Fibroblast of the aortic adventitia (primary cell): ENCODE data around the gene OR5A2. TPM values are rescaled to one million over a fixed set of nuclear protein-coding genes. Genes with fewer than 3 reads are reported as not detected.
"Not testable (repeated sequence)": the region's sequence is repeated elsewhere in the genome, so short reads cannot be mapped to it uniquely, and the experiment has no call there.

Experiments
- DNase-seq: peaks from one replicate; pipeline ENCODE4 v3.0.0-alpha.2; 2010; ENCODE audit warnings: low read depth
- H3K4me3 ChIP-seq: 2 replicates; pipeline ENCODE4 v1.5.1; 2011; ENCODE audit warnings: low read depth, mild to moderate bottlenecking, control low read depth, low read length, moderate library complexity
- CTCF ChIP-seq: IDR thresholded peaks from 2 replicates; pipeline ENCODE4 v1.5.1; 2011; ENCODE audit warnings: mild to moderate bottlenecking, low read length, control low read depth, inconsistent platforms; ENCODE audit not compliant: insufficient read depth
- total RNA-seq: library from RNA; depleted of rRNA; stranded (reverse); fragments of >200 nt; gene quantifications from 2 replicates; pipeline ENCODE4 v1.2.3, GENCODE V29; 2012; ENCODE audit warnings: low replicate concordance

The OR5A2 gene
- total RNA-seq, 1 donor, result not detected

- TF ChIP-seq CTCF, result no peak
- H3K4me3 ChIP-seq, result no peak overlapping the region
- DNase-seq, result no peak
Observed at GRCh38 chr11:59448484-59448883, 22.3 kb upstream of the OR5A2 start.

GRCh38 chr11:59445624-59446023, 19.4 kb upstream of the OR5A2 start:
- DNase-seq, H3K4me3 ChIP-seq: not testable (repeated sequence)

GRCh38 chr11:59437770-59438169, 11.6 kb upstream of the OR5A2 start:
- no peak overlapping the region for H3K4me3 ChIP-seq
- no peak for DNase-seq
- TF ChIP-seq CTCF, result no peak

- DNase-seq, result no peak
- no peak within 1 kb of the TSS for H3K4me3 ChIP-seq
- no peak for TF ChIP-seq CTCF
Observed at GRCh38 chr11:59436169-59436568, 10.0 kb upstream of the OR5A2 start, which contains the start of gene OR5A1. Gene OR5A1, plus strand, starts transcription at chr11:59436469. Its CDS starts 6,700 bp downstream, at chr11:59443169.

- peak; percentile 48 for DNase-seq
- TF ChIP-seq CTCF, result peak; percentile 73
- H3K4me3 ChIP-seq, result no peak overlapping the region
Observed at GRCh38 chr11:59429924-59430516, 3.8 kb upstream of the OR5A2 start.

- no peak for TF ChIP-seq CTCF
- DNase-seq, result no peak
- no peak overlapping the region for H3K4me3 ChIP-seq
Observed at GRCh38 chr11:59427068-59427382, 812 bp upstream of the OR5A2 start.

GRCh38 chr11:59425131-59425530, 1.1 kb downstream of the OR5A2 start:
- H3K4me3 ChIP-seq, result no peak overlapping the region
- no peak for TF ChIP-seq CTCF

GRCh38 chr11:59423835-59424234, 2.4 kb downstream of the OR5A2 start:
- no peak overlapping the region for H3K4me3 ChIP-seq
- TF ChIP-seq CTCF, result no peak
- DNase-seq, result no peak

More at GRCh38 chr11:59425131-59425530, 1.1 kb downstream of the OR5A2 start:
- no peak for DNase-seq
